ENCODE data around the gene HTT-AS.
A peak's percentile ranks its signal among the peaks of the same experiment; 100 is the strongest.

Gene HTT-AS

DNA sequence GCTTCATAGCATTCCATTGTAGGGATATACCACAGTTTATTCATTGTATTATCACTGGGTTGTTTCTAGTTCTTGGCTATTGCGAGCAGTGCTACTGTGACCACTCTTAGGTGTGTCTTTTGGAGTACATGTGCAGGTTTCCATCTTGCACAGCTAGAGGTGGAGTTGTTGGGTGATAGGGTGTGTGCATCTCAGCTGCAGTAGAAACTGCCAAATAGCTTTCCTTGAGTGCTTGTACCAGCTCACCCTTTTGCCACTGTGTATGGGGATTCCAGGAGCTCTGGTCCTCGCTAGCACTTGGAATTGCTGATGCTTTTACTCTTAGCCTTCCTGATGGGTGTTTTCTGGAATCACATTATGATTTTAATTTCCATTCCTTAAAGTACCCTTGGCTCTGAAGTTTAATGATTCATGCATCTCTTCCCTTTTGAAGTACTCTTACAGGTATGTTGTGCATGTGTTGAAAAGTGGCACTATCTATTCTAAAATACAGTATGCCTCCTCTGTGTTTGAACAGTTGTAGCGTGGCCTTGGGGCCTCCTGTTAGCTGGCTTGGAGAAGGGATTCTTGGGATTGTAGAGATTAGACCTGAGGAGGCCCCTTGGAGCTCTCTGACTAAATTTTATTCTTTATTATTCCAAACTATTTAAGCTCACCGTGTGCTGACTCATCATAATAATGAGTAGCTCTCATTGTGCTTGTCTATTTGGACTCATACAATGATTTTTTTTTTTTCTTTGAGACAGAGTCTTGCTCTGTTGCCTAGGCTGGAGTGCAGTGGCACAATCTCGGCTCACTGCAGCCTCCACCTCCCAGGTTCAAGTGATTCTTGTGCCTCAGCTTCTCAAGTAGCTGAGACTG lies 38.5 kb upstream of the HTT-AS start:
- no peak for DNase-seq
- Histone ChIP-seq H3K27ac (peak overlapping the region in 1 of 2 donors; percentile 18), H3K4me3 (no peak overlapping the region), H3K4me1 (peaks cover 0 to 12% (median under 1%) of the 10 kb centered on the region in 4 donors), H3K36me3 (peaks cover 44 to 86% (median 47%) of the 10 kb centered on the region in 3 donors), H3K27me3 (no peaks in the 10 kb centered on the region), H3K9me3 (no peaks in the 10 kb centered on the region)
- intact Hi-C loops (cut with DNase I; ENCODE audit: low total_unique reads) = no loop called here
- TF ChIP-seq, protein P1, sequence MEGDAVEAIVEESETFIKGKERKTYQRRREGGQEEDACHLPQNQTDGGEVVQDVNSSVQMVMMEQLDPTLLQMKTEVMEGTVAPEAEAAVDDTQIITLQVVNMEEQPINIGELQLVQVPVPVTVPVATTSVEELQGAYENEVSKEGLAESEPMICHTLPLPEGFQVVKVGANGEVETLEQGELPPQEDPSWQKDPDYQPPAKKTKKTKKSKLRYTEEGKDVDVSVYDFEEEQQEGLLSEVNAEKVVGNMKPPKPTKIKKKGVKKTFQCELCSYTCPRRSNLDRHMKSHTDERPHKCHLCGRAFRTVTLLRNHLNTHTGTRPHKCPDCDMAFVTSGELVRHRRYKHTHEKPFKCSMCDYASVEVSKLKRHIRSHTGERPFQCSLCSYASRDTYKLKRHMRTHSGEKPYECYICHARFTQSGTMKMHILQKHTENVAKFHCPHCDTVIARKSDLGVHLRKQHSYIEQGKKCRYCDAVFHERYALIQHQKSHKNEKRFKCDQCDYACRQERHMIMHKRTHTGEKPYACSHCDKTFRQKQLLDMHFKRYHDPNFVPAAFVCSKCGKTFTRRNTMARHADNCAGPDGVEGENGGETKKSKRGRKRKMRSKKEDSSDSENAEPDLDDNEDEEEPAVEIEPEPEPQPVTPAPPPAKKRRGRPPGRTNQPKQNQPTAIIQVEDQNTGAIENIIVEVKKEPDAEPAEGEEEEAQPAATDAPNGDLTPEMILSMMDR (IDR thresholded peaks at IDR 0.05) = no peak

DNA sequence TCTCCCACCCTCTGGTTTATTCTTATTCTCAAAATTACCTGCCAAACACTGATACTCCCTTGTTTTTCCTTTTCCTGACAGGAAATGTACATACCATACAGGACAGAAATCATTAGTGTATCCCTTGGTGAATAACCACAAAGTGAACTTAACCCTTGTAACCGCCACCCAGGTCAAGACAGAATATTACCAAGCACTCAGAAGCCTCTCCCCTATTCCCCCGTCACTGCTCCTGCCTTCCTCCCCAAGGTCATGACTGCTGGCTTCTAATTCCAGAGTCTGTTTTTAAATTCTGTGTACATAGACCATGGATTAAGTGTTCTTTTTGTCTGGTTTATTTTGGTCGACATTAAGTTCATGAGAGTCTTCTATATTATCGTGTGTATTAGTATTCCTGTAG lies 37.9 kb upstream of the HTT-AS start:
- TF ChIP-seq, protein P1 (IDR thresholded peaks at IDR 0.05) = no peak
- intact Hi-C loops (cut with DNase I; ENCODE audit: low total_unique reads) = no loop called here
- H3K36me3 ChIP-seq = peaks cover 42 to 93% (median 47%) of the 10 kb centered on the region in 3 donors

DNA sequence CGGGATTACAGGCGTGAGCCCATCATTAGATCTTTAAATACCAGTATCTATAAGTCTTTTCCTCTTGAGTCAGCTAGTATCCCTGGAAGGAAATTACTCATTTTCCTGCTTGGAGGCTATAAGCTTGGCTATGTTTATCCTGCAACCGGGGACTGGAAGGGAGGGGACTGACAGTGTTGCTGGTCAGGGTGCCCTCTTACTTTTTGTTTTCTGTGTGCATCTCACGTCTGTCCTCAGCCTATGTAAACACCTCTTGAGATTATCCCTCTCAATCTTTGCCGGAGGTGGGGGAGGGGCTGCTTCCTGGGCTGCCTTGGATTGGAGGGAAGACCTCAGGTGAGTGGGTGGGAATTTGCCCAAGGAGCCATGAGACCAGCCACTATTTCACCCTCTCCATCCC lies 37.1 kb upstream of the HTT-AS start:
- intact Hi-C loops (cut with DNase I; ENCODE audit: low total_unique reads) = no loop called here
- TF ChIP-seq, protein P1 (IDR thresholded peaks at IDR 0.05) = no peak
- no peak for DNase-seq
- H3K36me3 ChIP-seq = peaks cover 36 to 90% (median 42%) of the 10 kb centered on the region in 3 donors
- no peak overlapping the region for H3K4me3 ChIP-seq
- peaks cover 0 to 22% (median under 1%) of the 10 kb centered on the region in 4 donors for H3K4me1 ChIP-seq
- no peaks in the 10 kb centered on the region for H3K9me3 ChIP-seq
- H3K27me3 ChIP-seq = no peaks in the 10 kb centered on the region
- no peak overlapping the region for H3K27ac ChIP-seq

More for the DNA sequence above, 37.9 kb upstream of the HTT-AS start:
- no peak overlapping the region for H3K27ac ChIP-seq
- no peak for DNase-seq
- peaks cover 0 to 16% (median under 1%) of the 10 kb centered on the region in 4 donors for H3K4me1 ChIP-seq
- H3K9me3 ChIP-seq = no peaks in the 10 kb centered on the region
- no peaks in the 10 kb centered on the region for H3K27me3 ChIP-seq
- H3K4me3 ChIP-seq = no peak overlapping the region

DNA sequence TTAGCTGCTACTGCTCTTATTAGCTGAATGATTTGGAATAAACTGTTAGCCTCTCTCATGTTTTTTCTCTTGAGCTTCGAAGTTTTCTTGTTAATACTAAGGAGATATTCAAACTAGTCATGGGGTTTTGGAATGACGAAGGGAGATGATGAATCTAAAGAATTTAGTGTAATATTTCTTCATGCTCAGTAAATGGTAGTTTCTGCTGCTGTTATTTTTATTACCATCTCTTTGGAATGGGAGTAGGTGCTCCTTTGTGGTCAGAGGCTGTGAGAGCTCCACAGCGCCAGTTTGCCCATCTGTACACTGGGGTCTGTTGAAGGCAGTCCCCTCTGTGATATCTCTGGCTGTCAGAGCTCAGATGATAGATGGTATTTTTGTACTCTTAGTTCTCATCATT lies 33.9 kb upstream of the HTT-AS start:
- no peaks in the 10 kb centered on the region for H3K27me3 ChIP-seq
- TF ChIP-seq, protein P1 (IDR thresholded peaks at IDR 0.05) = no peak
- H3K9me3 ChIP-seq = no peaks in the 10 kb centered on the region
- intact Hi-C loops (cut with DNase I; ENCODE audit: low total_unique reads) = loop anchor here (10.0 kb wide), 1 partner anchor 337 kb away; the partner anchor contains the start of gene HGFAC
- no peak overlapping the region for H3K4me3 ChIP-seq
- H3K27ac ChIP-seq = peak overlapping the region; percentile 20 to 32
- H3K4me1 ChIP-seq = peaks cover 0 to 24% (median under 1%) of the 10 kb centered on the region in 4 donors
- DNase-seq = no peak
- H3K36me3 ChIP-seq = peaks cover 18 to 86% (median 27%) of the 10 kb centered on the region in 3 donors

DNA sequence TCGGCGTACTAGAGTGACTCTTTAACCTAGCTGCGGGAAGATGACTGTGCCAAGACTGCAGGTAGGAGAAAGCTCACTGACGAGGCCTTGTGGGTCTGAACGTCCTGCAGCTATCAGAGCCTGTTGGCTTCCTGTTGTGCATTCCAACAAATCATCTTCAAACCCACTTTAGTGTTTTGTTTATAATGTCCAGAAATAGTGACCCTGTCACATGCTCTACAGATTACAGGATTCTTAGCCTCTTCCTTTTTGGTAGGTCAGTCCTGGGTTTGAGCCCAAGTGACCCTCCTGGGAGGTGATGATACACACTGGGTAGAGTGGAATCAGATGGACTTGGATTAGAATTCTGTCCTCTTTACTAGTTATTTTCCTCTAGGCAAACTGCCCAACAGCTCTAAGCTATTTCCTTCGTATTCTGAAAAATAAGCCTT lies 33.4 kb upstream of the HTT-AS start:
- intact Hi-C loops (cut with DNase I; ENCODE audit: low total_unique reads) = loop anchor here (10.0 kb wide), 1 partner anchor 337 kb away; the partner anchor contains the start of gene HGFAC
- DNase-seq = peak in 1 of 2 donors; percentile 61
- no peaks in the 10 kb centered on the region for H3K9me3 ChIP-seq
- H3K27me3 ChIP-seq = no peaks in the 10 kb centered on the region
- H3K4me1 ChIP-seq = peaks cover 0 to 20% (median under 1%) of the 10 kb centered on the region in 4 donors
- H3K4me3 ChIP-seq = no peak overlapping the region
- TF ChIP-seq, protein P1 (IDR thresholded peaks at IDR 0.05) = no peak
- peaks cover 15 to 86% (median 22%) of the 10 kb centered on the region in 3 donors for H3K36me3 ChIP-seq
- H3K27ac ChIP-seq = peak overlapping the region; percentile 20 to 32
